NCI-H2227 treated with DMSO at 0.1 percent for 48 hours (cell line): ENCODE data around the gene QSOX1.

Source experiments
- DNase-seq: peaks from one replicate; lab custom pipeline; 2025; lab: John Stamatoyannopoulos, UW

Gene QSOX1

DNA sequence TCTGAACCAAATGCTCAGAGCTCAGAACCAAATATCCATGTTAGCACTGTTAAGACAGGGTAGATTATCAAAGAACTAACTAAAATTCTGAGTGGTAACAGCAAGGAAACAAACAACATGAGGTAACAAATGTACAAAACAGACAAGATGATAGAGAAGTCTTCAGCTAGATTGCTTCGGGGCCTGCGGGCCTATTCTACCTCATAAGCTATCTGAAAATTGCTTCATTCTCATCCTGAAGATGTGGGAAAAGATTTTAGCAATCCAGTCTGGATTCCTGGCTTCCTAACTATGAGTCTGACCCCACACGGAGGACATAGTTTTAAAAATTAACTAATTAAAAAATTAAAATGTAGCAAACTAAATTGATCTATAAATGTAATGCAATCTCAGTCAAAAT is 9.2 kb upstream of the QSOX1 start:
- DNase-seq = no peak

DNA sequence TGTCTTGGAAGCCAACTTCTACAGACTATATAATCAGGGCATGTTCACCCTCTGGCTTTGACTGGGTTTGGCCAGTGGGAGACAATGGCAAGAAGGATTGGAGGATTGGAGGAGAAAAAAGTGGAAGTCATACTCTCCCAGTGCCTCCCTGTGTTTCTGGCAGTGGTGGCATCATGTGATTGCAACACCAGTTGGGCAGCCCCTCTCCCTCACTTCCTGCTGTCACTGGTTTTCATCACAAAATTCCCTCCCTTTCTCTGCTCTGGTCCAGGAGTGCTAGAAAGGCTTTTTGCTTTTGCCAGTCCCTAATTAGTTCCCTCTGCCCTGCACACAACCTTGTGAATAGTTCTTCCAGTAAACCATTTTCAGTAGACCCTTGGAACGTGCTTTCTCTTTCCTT is 3.7 kb upstream of the QSOX1 start:
- DNase-seq = no peak

DNA sequence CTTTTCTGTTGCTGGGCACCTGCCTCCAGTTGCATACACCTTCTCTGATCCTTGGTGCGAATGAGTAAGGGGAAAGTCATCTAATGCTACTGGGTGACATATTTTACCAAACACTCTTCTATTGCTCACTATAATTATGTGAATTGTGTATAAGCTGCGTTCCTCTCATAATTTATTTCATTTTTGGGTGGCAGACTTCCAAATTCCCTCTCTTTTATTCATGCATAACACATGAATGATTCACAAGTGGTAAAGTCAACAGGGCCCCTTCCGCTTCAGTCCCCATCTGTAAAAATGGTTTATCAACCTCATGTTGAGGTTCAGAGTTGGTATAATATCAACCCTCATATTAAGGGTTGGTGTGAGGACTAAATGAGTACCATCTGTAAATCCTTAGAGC is 3.2 kb upstream of the QSOX1 start:
- DNase-seq = no peak

DNA sequence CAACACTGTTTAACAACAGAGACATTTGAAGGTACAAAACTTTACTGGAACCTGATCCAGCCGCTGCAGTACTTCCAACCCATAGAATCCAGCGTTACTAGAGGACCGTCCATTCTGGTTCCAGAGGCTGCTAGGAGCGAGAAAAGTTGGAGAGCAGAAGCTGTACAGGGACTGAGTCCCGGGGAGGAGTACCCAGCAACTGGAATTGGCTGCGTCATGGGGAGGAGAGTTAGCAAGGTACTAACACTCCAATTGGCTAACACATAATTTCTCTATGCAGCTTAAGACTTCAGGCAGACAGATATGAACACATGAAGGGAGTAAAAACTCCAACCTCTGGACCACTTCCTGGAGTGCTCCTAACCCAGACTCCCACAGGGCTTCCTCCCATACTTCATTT is 2.1 kb upstream of the QSOX1 start:
- no peak for DNase-seq

DNA sequence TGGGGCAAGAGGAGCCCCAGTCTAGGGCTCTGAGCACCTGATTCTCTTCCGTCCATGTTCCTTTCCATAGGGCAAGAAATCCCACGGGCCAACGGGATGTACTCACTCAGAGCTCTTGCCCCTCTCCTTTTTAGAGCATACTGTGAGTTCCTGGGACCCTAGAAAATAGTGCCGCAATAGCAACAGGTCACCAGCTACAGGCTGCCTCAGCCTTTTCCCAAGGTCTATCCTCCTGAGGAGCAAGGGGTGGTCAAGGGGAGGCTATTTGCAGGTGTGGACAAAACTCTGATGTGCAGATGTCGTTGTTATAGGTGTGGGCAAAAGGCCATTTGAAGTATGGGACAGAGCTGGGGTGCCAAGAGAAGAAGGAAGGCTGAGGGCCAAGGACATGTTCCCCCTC is 1.6 kb upstream of the QSOX1 start:
- DNase-seq = no peak

DNA sequence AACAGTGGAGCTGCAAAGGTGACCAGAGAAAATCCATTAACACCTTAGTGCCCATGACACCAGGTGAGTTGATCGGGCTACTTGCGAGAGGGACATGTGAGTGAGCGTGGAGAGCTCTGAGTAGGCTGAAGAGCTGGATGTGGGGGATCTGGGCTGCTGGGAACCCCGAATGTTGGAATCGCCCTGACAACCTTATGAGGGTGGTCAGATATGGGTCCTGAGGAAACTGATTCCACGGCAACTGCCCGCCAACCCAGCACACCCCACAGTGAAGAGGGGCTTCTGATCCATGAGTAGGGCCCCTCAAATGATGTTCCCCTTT is 705 bp upstream of the QSOX1 start:
- DNase-seq = no peak

DNA sequence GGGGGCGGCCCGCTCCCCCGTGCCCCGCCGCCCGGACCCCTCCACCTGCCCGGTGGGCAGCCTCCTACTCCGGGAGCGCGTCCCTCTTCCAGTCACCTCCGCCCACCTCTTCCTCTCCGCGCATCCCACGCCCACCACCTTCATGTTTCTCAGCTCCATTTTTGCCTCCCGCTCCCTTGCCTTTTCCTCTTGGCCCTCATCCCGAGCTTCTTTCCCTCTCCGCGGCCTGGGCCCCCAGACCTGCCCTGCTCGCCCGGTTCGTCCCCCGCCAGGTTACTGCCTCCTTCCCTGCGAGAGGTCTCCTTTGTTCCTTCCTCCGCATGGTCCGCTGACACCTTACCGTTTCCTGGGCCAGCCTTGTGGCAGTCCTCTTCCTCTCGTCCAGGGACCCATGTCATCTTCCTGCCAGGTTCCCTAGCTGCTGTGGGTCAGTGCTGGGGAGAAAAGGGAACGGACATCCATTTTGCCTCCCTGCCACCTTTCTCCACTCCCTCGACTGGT is 563 bp downstream of the QSOX1 start:
- DNase-seq = peak; percentile 36

DNA sequence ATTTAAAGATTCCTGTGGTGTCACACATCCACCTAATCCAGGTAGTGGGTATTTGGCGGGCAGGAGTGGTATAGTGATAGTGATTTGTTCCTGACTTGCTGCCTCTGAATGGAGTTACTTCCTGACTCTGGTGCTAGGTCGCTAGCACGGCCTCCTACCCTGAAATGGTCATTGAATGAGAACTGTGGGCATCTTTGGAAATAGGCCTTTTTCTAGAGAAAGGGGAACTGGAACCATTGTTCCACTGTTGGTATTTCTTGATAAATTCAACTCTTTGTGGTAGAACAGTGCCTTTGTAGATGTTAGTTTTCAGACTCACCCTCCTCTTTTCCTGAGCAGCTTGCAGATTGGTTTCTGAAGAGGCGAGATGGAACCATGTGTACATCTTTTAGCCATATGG is 1.5 kb downstream of the QSOX1 start:
- no peak for DNase-seq

DNA sequence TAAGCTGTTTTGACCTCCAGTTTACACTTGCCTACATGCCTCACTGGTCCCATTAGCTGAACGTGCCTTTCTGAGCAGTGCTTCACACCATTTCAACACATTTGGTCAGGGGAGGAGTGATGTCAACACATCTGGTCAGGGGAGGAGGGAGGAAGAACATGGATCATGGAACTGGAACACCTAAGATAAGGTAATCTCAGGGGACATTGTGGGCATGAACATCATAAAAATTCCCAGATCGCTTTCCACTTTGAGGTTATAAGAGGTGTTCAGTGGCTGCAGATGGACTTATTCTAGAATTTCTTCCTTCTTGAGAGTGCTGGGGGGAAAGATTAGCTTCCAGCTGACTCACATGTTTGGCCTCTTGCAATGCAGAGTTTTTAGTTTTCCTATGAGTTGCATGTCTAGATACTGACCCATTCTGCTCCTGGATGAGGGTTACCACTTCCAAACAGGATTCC is 2.0 kb downstream of the QSOX1 start:
- no peak for DNase-seq

DNA sequence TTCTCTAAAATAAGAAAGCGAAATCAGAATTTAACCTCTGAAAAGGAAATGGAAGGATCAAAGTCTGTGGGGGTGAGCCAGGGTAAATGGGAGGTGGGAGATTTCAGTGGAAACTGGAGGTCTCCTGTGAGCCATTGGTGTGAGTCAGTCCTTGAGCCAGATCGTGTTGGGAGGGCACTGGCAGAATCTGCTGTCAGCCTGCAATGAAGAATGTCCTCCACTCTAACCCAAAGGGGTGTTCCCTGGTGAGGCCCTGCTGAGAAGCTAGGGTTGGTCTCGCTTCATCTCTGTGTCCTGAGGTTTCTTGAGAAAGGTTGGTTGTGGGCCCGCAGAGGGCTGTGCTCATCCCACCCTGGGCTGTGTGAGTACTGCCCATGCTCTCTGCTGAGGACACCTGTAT is 2.4 kb downstream of the QSOX1 start:
- DNase-seq = no peak

DNA sequence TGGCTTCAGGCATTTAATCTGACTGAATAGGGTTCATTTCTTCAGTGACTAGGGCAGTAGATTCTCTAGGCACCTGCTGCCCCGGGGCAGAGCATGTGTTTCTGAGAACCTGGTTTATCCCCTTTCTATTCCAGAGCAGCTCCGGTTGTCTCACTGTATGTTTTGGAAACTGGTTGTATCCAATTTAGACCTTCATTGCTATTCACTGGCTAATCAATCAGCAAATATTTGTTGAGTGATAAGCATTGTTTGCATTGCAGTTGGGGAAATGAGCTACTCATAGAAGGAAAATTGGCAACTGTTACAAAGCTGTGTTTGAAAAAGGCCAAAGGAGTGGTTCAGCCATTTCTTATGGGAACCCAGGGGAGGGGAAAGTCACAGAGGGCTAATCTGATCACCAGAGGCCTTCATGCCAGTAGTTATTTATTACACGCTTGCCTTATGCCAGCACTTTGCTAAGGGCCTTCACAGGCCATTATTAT is 2.9 kb downstream of the QSOX1 start:
- DNase-seq = no peak

DNA sequence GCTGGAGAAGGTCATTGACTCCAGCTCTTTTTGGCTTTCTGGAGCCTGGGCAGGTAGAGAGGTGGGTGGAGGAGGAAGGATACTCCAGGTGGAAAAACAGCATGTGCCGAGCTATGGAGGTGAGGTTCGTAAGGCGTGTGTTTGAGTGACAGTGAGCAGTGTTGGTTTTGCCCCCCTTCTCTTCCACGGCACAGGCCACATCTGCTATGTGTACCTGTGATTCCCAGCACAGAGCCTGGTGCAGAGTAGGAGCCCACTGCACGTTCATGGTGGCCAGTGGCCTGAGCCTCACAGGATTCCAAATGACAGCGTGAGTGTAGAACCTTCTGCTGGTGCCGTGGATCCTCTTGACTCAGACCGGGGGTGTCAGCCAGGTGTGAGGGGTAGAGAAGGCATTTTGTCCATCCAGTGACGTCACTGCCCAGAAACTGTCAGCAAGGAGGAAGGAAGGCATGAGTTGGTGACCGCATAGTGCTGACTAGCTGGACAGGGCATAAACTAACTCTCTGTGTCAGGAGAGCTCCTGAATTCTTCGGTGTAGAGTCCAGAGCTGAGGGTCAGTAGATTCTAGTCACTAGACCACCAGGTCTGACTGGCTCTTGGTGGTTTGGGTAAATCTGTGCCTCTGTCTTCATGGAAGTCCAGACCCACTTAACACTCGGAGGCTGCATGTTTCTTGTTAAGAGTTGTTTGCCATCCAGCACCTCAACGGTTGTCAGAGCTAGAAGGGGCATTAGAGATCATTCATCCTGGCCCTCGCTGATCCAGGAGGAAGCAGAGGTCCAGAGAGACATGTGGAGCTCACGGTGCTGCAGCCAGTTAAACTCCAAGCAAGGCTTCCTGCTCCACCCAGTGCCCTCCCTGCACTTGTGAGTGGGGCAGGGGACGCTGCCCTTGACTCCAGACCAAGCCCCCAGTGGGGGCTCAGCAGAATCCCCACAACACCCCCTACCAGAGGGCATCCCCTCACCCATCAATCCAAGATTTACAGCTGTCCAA is 3.8 kb downstream of the QSOX1 start:
- DNase-seq = no peak

DNA sequence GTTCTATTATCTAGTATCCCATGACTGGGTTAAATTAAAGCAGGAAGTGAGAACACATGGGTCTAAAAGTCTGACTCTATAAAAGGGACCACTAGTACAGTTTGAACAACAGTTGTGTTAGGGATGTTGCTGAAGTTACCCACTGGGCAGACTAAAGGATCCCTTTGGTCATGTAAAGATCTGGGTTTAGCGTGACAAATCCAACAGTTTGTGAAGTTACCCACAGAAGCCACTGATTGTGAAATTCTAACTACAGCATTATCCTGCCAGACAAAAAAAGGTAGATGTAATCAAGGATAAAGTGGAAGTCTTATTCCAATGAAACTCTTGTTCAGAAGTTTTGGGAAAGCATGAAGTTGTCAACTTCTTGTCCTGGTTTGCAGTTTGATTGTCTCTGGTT is 5.7 kb downstream of the QSOX1 start:
- DNase-seq = no peak

DNA sequence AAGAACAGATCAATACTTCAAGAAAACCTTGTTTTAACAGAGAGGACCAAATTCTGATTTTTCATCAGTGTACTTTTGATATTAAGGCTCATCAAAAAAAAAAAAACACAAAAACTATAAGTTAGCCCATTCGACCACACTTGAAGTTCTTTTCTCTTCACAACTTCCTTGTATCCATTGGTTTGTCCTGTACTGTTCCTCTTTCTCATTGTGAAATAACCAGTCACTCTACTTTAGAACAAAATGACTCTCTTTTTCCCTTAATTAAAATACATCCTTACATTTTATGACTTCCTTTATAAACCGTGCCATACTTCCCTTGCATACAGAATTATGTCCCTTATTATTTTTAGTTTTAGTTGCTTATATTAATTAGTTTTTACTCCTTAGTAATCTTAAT is 8.4 kb downstream of the QSOX1 start:
- no peak for DNase-seq

DNA sequence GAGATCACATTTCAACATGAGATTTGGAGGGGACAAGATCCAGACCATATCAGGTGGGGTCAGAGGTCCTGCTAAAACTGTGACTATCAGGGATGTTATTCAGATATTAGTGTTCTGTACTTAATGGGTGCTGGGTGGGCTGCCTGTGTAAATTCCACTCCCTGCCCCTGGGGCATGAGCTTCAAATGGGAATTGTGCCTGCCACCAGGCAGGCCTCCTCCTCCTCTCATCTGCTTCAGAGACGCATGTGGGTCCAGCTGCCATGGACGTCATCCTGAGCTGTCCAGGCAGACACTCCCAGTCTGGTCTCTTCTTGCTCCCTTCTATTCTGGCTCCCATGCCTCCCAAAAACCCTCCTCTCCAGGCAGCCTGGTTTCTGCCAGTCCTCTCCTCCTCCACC is 10.4 kb downstream of the QSOX1 start:
- DNase-seq = no peak

DNA sequence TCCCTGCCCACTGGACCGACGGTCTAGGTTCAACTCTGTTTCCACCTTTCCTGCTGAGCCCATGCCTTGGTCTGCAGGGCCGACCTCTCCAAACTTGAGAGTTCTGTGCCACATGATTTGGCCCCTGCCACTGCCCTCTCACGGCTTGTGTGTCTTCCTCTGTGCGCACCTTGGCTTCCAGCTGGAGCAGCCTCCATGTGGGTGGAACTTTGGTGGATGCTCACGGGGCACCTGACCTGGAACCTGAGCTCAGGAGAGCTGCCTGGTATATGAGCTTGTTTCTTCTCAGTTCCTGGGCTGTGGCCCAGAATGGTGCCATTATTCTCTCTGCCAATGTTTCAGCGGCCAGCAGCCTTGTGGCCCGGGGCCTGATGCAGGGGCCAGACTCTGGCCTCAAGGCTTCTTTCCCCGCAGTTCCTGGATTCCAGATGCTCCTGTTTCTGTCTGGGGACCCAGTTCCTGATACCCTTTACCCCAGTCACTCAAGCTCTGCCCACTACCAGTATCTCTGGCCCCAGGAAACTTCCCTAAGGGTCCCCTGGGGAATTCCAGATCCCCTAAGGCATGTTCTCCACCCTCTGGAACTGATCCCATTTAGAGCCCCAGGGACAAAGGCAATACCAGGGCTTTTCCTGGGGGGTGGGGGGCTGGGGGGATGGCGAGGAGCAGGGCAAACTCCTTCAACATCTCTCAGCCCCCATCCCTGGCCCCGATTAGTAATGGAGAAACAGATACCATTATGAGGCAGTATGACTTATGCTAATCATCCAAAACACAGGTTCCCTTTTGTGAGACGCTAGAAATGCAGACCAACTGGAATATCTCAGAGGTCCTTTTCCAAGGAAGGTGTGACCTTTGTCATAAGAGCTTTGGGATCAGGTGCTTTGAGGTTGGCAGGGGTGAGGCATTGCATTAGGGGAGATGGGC is 11.1 kb downstream of the QSOX1 start:
- DNase-seq = no peak

DNA sequence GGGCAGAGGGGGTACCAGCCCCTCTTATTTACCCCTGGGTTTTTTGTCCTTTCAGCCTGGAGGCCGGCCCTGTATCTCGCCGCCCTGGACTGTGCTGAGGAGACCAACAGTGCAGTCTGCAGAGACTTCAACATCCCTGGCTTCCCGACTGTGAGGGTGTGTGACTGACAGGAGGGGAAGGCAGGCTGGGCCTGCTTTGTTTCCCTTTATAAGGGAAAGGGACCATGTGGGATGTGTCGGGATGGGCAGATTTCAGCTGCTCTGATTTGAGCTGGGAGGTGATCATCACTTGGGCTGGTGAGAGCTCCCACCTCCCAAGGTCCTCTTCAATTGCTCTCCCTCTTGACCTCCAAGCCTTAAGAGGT is 11.7 kb downstream of the QSOX1 start:
- no peak for DNase-seq

DNA sequence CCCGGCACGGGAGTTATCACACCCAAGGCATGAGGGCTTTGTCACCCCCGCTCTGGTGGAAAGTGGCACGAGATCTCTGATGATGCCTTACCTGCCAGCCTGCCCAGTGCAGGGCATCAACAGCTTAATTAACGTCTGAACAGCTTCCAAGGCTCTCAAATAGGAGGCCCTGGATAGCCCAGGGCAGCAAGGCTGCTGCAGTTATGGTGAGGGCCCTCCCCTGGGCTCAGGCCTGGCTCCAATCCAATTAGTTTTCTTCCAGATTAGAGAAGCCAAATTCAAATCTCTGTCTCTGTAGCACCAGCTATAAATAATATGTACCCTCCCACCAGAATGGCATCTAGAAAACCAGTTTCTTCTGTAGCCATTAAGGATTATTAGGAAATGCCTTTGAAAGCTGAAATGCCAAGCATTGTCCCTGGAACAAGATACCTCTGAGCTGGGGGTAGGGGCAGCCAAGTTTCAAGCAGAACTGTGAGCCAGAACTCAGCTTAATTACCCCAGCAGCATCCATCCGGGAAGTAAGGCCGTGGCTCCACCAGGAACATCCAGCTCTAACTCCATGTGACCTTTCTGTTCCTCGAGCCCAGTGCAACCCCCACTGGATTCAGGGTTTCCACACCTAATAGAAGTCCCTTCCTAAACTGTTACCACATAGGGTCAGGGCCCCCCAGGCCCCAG is 12.5 kb downstream of the QSOX1 start:
- peak; percentile 23 for DNase-seq

DNA sequence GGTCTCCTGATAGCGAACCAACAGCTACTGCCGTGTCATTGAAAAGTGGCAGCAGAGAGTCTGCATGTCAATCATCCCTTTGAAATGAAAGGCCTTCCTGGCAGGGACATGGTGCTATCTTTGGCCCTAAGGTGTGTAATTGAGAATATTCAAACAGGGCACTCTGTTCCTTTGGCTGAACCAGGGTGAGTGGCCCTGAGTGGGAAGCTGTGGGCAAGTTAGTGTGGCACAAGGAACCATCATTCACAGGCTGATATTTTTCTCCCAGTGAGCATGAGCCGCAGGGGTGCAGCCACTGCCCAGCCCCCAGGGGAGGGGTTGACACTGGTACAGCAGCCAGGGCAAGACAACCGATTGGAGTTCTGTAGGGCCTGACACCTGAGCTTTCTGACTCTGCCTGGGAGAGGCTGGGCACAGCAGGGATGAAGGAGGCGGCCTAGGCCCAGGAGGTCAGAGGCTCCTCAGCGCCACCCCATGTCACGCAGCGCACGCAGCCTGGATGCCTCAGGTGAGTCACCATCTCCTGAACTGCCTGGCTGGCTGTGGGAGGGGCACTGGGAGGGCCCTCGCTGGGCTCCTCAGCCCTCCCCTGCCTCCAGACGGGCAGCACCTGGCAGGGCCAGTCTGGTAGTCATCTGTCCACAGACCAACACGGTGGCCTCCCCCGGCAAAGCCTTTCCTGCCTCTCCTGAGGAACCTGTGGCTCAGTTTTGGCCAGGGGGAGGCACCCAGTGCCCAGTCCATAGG is 13.2 kb downstream of the QSOX1 start:
- no peak for DNase-seq

DNA sequence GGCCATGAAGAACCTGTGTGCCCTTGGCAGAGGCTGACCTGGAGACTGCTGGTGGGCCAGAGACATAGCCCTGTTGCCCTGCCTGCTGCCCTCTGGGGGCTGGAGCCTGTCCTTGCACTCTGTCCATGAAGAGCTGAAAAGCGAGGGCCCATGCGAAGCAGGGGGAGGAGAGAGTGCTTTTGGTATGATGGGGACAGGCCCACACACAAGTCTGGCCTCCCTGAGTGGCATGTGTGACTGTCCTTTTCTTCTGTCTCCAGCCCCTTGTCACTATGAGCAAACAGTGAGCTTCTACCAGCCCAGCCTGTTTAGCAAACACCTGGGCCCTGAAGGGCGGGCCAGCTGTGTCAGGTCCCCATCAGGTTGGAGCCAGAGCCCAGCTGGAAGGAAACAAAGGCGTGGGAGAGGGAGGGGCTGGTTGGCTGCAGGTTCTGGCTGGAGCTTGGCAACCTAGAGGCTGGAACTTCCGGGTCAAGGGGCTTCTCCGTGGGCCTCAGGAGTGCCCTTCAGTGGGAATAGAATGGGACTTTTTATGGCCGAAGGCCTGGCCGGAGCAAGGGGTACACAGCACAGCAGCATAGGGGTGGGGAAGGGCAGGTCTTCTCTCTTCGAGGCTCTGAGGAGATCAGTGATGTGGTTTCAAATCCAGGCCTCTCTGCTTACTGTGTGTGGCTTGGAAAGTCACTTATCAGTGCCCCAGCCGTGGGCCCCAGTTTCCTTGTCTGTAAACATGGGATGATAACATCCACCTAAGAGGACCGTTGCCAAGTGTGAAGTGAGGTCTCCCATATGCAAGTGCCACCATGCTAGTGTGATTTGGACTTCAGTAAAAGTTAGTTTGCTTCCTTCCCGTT is 14.3 kb downstream of the QSOX1 start:
- DNase-seq = no peak
